Pancreas (tissue), 10 donors: ENCODE data around the gene PLXDC2. TPM values are rescaled to one million over a fixed set of nuclear protein-coding genes. Genes with fewer than 3 reads are reported as not detected.

Experiments used
- ATAC-seq, 4 donors: fragments of 200-7000 bp; cut with Tn5 transposase; one replicate each; pipeline versions ENCODE4 v1.8.0 to v1.9.1; 2020; ENCODE audit warnings: mild to moderate bottlenecking in 4 of 4, moderate library complexity in 4 of 4
- DNase-seq, 6 donors: peaks; one replicate each; pipeline ENCODE4 v3.0.0-alpha.2; 2020
- FAIRE-seq: peaks from 2 replicates; lab custom pipeline; 2012; peaks lifted over from hg19 to GRCh38; lab: Jason Lieb, UNC
- H3K27ac ChIP-seq, 4 donors: fragments of 200-600 bp; sonication (generic); 1 replicate in 3 of 4; 2 replicates in 1 of 4; pipeline versions ENCODE4 v1.5.0 to v1.8.0; 2020
- H3K27me3 ChIP-seq, 4 donors: fragments of 200-600 bp; one replicate each; pipeline ENCODE4 v1.8.0; 2021
- H3K36me3 ChIP-seq, 3 donors: fragments of 200-600 bp; sonication (generic) in 1 of 3; one replicate each; pipeline versions ENCODE4 v1.5.0 to v1.8.0; 2020 to 2021
- H3K4me1 ChIP-seq, 3 donors: fragments of 200-600 bp; one replicate each; pipeline ENCODE4 v1.8.0; 2021
- H3K4me3 ChIP-seq, 4 donors: fragments of 200-600 bp; sonication (generic) in 2 of 4; one replicate each; pipeline versions ENCODE4 v1.5.0 to v1.8.0; 2020 to 2021
- H3K9me3 ChIP-seq, 4 donors: fragments of 200-600 bp; one replicate each; pipeline ENCODE4 v1.8.0; 2021
- CTCF ChIP-seq, 4 donors: fragments of 200-600 bp; sonication (generic) in 3 of 4; IDR thresholded peaks; one replicate each; pipeline versions ENCODE4 v1.5.0 to v1.8.0; 2021; ENCODE audit warnings: antibody characterized with exemption in 4 of 4
- WGBS, 2 donors: extraction: QIAGEN DNeasy Blood & Tissue Kit; methylation state at CpG; one replicate each; pipeline ENCODE4 v1.1.7; 2013; 5-methylcytosine and 5-hydroxymethylcytosine counted together
- intact Hi-C, 3 donors: fragments of 100-400 bp; cut with DNase I; formaldehyde crosslinking; loops; one replicate each; pipeline versions ENCODE4 v1.11.1 to v1.14.2; 2022
- polyA plus RNA-seq, 2 donors: library from polyadenylated mRNA; stranded (reverse); fragments of 200-250 nt; gene quantifications; one replicate each; pipeline ENCODE4 v1.2.3, GENCODE V29; 2013
- total RNA-seq, 6 donors: library from RNA; stranded (reverse); fragmentation: NEBNext Ultra II Directional in 4 of 6; extraction: Animal tissue kit (Norgen Biotek cat#: 25700) in 4 of 6; gene quantifications; one replicate each; pipeline versions ENCODE4 v1.2.1 to v1.2.4, GENCODE V29; 2021 to 2023
- donor health status: healthy with polysubstance abuse.
- donor health status: DM: no; HTN: no; CAD: no; lungs with moderate emphysema.
- donor health status: DM: no; HTN: no; CAD: no.
- donor health status: control.
- donor health status: control.
- donor health status: Bipolar disorder and iron deficiency.
- donor health status: DM: yes; HTN: yes; CAD: no.
- donor health status: DM: no; HTN: no; CAD: no.
- donor health status: DM: no; HTN: no; CAD: no.
- donor health status: DM: yes; HTN: yes; CAD: no.

Gene PLXDC2
- total and polyA plus RNA-seq, 8 donors: 1.5 to 48.5 (median 4.3) TPM

- DNase-seq (no peak), ATAC-seq (no peak), FAIRE-seq (no peak)
- WGBS, 2 donors: 59 to 72% methylated on average over 2 of the region's 2 CpGs
- Histone ChIP-seq H3K27ac (no peak overlapping the region), H3K4me3 (no peak overlapping the region), H3K4me1 (no peaks in the 10 kb centered on the region), H3K36me3 (no peaks in the 10 kb centered on the region), H3K9me3 (no peaks in the 10 kb centered on the region), H3K27me3 (peaks cover 0 to 5% (median 0%) of the 10 kb centered on the region in 4 donors)
- no peak for TF ChIP-seq CTCF (IDR thresholded peaks at IDR 0.05)
- intact Hi-C loops: no loop called here
Measured at GRCh38 chr10:20147684-20148083, 331.5 kb downstream of the PLXDC2 start.

GRCh38 chr10:20156511-20156910, 340.3 kb downstream of the PLXDC2 start:
- H3K27ac ChIP-seq: no peak overlapping the region
- H3K9me3 ChIP-seq: no peaks in the 10 kb centered on the region
- no peaks in the 10 kb centered on the region for H3K4me1 ChIP-seq
- 49 to 60% methylated on average over 2 of the region's 2 CpGs for WGBS, 2 donors
- intact Hi-C loops: no loop called here
- no peak overlapping the region for H3K4me3 ChIP-seq
- no peak for TF ChIP-seq CTCF (IDR thresholded peaks at IDR 0.05)
- DNase-seq: no peak
- peaks cover 0 to 5% (median 0%) of the 10 kb centered on the region in 4 donors for H3K27me3 ChIP-seq
- no peak for ATAC-seq
- FAIRE-seq: no peak
- no peaks in the 10 kb centered on the region for H3K36me3 ChIP-seq

GRCh38 chr10:20157314-20157713, 341.1 kb downstream of the PLXDC2 start:
- FAIRE-seq: no peak
- no peak for DNase-seq
- no peaks in the 10 kb centered on the region for H3K36me3 ChIP-seq
- H3K4me3 ChIP-seq: no peak overlapping the region
- no peaks in the 10 kb centered on the region for H3K9me3 ChIP-seq
- intact Hi-C loops: no loop called here
- H3K27ac ChIP-seq: no peak overlapping the region
- no peaks in the 10 kb centered on the region for H3K4me1 ChIP-seq
- TF ChIP-seq CTCF (IDR thresholded peaks at IDR 0.05): no peak
- H3K27me3 ChIP-seq: peaks cover 0 to 2% (median 0%) of the 10 kb centered on the region in 4 donors
- WGBS, 2 donors: 73 to 86% methylated on average over 1 of the region's 1 CpG
- ATAC-seq: no peak

- Histone ChIP-seq H3K27me3 (no peaks in the 10 kb centered on the region), H3K27ac (no peak overlapping the region), H3K9me3 (no peaks in the 10 kb centered on the region), H3K36me3 (no peaks in the 10 kb centered on the region), H3K4me3 (no peak overlapping the region), H3K4me1 (no peaks in the 10 kb centered on the region)
- WGBS, 2 donors: 69 to 78% methylated on average over 4 of the region's 4 CpGs
- intact Hi-C loops: no loop called here
- FAIRE-seq: no peak
- TF ChIP-seq CTCF (IDR thresholded peaks at IDR 0.05): no peak
- no peak for ATAC-seq
- no peak for DNase-seq
Measured at GRCh38 chr10:20158086-20158485, 341.9 kb downstream of the PLXDC2 start.

- ATAC-seq: no peak
- no peaks in the 10 kb centered on the region for H3K4me1 ChIP-seq
- TF ChIP-seq CTCF (IDR thresholded peaks at IDR 0.05): no peak
- H3K4me3 ChIP-seq: no peak overlapping the region
- no peak overlapping the region for H3K27ac ChIP-seq
- H3K36me3 ChIP-seq: no peaks in the 10 kb centered on the region
- H3K9me3 ChIP-seq: no peaks in the 10 kb centered on the region
- no peak for FAIRE-seq
- intact Hi-C loops: no loop called here
- no peak for DNase-seq
- no peaks in the 10 kb centered on the region for H3K27me3 ChIP-seq
Measured at GRCh38 chr10:20162123-20162522, 345.9 kb downstream of the PLXDC2 start.
